ENCODE data around the gene PARP6.

GRCh38 chr15:72304596-72304995 is 32.2 kb upstream of the PARP6 start:
- TF ChIP-seq, protein P1, sequence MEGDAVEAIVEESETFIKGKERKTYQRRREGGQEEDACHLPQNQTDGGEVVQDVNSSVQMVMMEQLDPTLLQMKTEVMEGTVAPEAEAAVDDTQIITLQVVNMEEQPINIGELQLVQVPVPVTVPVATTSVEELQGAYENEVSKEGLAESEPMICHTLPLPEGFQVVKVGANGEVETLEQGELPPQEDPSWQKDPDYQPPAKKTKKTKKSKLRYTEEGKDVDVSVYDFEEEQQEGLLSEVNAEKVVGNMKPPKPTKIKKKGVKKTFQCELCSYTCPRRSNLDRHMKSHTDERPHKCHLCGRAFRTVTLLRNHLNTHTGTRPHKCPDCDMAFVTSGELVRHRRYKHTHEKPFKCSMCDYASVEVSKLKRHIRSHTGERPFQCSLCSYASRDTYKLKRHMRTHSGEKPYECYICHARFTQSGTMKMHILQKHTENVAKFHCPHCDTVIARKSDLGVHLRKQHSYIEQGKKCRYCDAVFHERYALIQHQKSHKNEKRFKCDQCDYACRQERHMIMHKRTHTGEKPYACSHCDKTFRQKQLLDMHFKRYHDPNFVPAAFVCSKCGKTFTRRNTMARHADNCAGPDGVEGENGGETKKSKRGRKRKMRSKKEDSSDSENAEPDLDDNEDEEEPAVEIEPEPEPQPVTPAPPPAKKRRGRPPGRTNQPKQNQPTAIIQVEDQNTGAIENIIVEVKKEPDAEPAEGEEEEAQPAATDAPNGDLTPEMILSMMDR (IDR thresholded peaks at IDR 0.05; ENCODE audit: poor library complexity, severe bottlenecking): no peak
- TF ChIP-seq REST (IDR thresholded peaks at IDR 0.05; ENCODE audit: borderline replicate concordance): no peak

Data from neural cell (in vitro differentiated cells).